Measurements from ENCODE around the gene LOXL3.

- TF ChIP-seq CTCF (IDR thresholded peaks at IDR 0.05 in 2 of 3, conservative IDR thresholded peaks at IDR 0.05 in 1 of 3; ENCODE audit: borderline replicate concordance in 1 of 3, insufficient read depth in 1 of 3, low read depth in 2 of 3, low read length in 2 of 3) (no peak), POLR2A (IDR thresholded peaks at IDR 0.05; ENCODE audit: borderline replicate concordance, extremely low read depth, insufficient read depth, insufficient read length) (no peak), EZH2phosphoT487 (IDR thresholded peaks at IDR 0.05; ENCODE audit: borderline replicate concordance) (no peak), TCF7L2 (IDR thresholded peaks at IDR 0.05; ENCODE audit: borderline replicate concordance, extremely low read depth, insufficient read depth, insufficient read length) (no peak)
Measured at GRCh38 chr2:74533464-74533863, 20.3 kb downstream of the LOXL3 start.
